Motor neuron (in vitro differentiated cells): ENCODE measurements around the gene MAST2. TPM values are rescaled to one million over a fixed set of nuclear protein-coding genes. Genes with fewer than 3 reads are reported as not detected.
A peak's percentile ranks its signal among the peaks of the same experiment; 100 is the strongest.
"Not testable (repeated sequence)": the region's sequence is repeated elsewhere in the genome, so short reads cannot be mapped to it uniquely, and the experiment has no call there.

Experiments
- ATAC-seq, 8 experiments: fragments of 200-7000 bp; cut with Tn5 transposase; replicated peaks in 6 of 8; 2 replicates each; pipeline ENCODE4 v1.8.0; 2021; ENCODE audit warnings: mild to moderate bottlenecking in 8 of 8, moderate library complexity in 8 of 8
- H3K27ac ChIP-seq, 2 donors: fragments of 250-450 bp; sonication (Bioruptor Pico); 2 replicates each; pipeline ENCODE4 v1.9.0; 2021; ENCODE audit warnings: antibody characterized with exemption in 2 of 2, mild to moderate bottlenecking in 2 of 2, moderate library complexity in 1 of 2
- H3K4me1 ChIP-seq, 2 donors: fragments of 250-450 bp; sonication (Bioruptor Pico); replicated peaks in 1 of 2; 2 replicates each; pipeline ENCODE4 v1.6.1; 2021; ENCODE audit warnings: antibody characterized with exemption in 2 of 2, mild to moderate bottlenecking in 2 of 2, moderate library complexity in 1 of 2
- H3K4me3 ChIP-seq, 5 donors: fragments of 250-450 bp; sonication (Bioruptor Pico); 2 replicates each; pipeline ENCODE4 v1.9.0; 2021; ENCODE audit warnings: antibody characterized with exemption in 5 of 5, mild to moderate bottlenecking in 5 of 5, moderate library complexity in 4 of 5
- WGBS, 10 experiments: fragments of 450-650 bp; shearing (Covaris generic); methylation state at CpG; one replicate each; pipeline ENCODE4 v1.0.0; 2022; 5-methylcytosine and 5-hydroxymethylcytosine counted together
- in situ Hi-C, 9 experiments: fragments of 400-800 bp; cut with MboI; loops; one replicate each; pipeline ENCODE4 v1.15.0; 2021; ENCODE audit warnings: low sequenced_read_pairs in 9 of 9, low pct_unique_long_range_greater_than_20kb in 2 of 9; ENCODE audit not compliant: unreplicated experiment in 9 of 9
- total RNA-seq, 8 experiments: library from RNA; unstranded; fragments of 300-600 nt; gene quantifications; 2 replicates each; pipeline versions ENCODE4 v1.2.3 to v1.2.4, GENCODE V29; 2022

Gene MAST2
- total RNA-seq, 8 experiments from 2014 or later: 17.8 to 50.0 (median 31.7) TPM

DNA sequence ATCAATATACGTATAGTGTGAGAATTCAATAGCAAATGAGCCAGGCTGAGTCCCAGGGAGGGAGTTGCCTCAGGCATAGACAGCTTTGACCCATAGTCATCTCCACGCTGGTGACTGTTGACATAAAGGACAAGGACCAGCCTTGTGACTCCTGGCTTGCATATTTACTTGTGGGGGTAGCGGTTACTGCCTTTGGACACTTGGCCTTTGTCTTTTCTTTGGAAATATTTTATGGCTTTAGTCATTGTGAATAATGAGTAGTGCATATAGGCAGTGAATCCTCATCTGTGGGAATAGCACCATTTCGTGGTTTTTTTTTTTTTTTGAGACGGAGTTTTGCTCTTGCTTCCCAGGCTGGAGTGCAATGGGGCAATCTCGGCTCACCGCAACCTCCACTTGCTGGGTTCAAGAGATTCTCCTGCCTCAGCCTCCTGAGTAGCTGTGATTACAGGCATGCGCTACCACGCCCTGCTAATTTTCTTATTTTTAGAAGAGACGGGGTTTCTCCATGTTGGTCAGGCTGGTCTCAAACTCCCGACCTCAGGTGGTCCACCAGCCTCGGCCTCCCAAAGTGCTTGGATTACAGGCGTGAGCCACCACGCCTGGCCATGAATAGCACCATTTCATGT, 68.9 kb downstream of the MAST2 start:
- WGBS, 10 experiments: 46 to 100% (median 85%) methylated on average over 1 to 12 of the region's 14 CpGs; no CpG with 5 or more reads in 1 of the 10 experiments
- H3K4me1 ChIP-seq, in situ Hi-C loops, H3K4me3 ChIP-seq, H3K27ac ChIP-seq: not testable (repeated sequence)
- ATAC-seq: peak in 6 of 8 experiments; percentile 14 to 94 (median 34)

DNA sequence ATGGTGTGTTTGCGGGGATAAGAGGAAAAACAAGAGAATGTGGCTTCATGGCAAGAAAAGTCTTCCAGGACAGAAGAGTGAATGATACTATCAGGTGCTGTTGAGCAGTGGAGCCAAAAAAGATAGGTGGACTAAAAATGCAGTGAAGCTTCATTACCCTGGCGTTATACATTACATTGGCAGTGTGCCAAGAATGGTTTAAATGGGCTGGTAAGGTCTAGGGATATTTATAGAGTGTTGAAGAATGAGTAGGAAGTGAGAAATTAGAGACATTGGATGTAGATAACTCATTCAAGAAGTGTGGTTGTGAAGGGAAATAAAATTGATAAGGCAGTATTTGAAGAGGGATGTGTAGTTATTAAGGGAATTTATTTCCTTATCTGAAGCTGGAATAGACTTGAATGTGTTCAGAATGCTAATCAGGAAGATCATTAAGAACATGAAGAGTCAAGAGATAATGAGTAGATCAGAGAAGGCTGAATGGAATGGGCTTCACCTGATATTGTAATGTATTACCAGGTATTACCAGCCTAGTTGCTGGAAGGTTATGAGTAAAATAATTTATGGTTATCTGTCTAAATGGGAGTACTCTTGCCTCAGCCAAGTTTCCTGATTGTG, 72.7 kb downstream of the MAST2 start:
- no peak overlapping the region for H3K4me3 ChIP-seq
- peaks cover 5% of the 10 kb centered on the region in 2 donors for H3K4me1 ChIP-seq
- 56 to 100% (median 70%) methylated on average over 1 to 2 of the region's 2 CpGs for WGBS, 10 experiments
- in situ Hi-C loops: no loop called here
- H3K27ac ChIP-seq: no peak overlapping the region
- ATAC-seq: peak in 3 of 8 experiments; percentile 18 to 91 (median 67)

DNA sequence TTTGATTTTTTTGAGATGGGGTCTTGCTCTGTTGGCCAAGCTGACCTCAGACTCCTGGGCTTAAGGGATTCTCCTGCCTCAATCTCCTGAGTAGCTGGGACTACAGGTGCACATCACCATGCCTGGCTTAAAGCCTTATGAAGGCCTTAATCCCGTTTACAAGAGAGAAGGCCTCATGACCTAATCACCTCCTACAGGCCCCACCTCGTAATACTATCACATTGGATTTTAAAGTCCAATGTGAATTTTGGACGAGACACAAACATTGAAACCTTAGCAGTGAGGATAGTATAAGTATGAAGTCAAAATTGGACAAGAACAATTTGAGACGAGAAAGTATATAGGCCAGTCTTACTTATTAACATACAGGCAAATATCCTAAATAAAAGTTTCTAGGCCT, 73.9 kb downstream of the MAST2 start:
- H3K4me3 ChIP-seq: no peak overlapping the region
- no peak overlapping the region for H3K27ac ChIP-seq
- ATAC-seq: no peak
- 67 to 100% (median 95%) methylated on average over 1 to 4 of the region's 4 CpGs for WGBS, 10 experiments
- peaks cover 0 to 5% of the 10 kb centered on the region in 2 donors for H3K4me1 ChIP-seq
- in situ Hi-C loops: no loop called here

DNA sequence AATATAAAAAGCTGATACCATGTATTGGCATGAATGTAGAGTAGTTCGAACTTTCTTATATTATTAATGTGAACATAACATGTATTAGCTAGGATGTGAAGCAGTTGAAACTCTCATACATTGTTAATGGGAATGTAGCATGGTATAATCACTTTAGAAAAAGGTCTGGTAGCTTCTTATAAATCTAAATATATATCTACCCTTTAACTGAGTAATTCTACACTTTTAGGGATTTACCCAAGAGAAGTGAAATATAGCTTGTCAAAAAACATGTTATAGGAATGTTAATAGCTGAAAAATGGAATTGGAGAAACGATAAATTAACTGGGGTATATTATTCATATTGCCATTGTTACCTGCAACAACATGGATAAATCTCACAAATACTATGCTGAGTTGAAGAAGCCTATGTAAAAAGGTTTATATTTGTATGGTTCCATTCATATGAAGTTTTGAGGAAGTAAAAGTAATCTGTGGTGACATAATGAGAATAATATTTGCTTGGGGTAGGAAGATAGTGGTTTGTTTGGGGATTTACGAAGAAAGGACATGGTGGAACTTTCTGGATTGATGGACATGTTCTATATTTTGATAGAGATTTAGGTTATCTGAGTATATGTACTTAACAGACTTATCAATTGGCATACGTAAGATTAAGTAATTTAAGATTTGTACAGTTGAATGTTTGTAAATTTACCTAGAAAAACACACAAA, 76.6 kb downstream of the MAST2 start:
- 83 to 100% (median 96%) methylated on average over 2 to 4 of the region's 4 CpGs for WGBS, 10 experiments
- Histone ChIP-seq H3K27ac (no peak overlapping the region), H3K4me1 (peaks cover 0 to 5% of the 10 kb centered on the region in 2 donors), H3K4me3 (no peak overlapping the region)
- in situ Hi-C loops: no loop called here
- ATAC-seq: no peak

DNA sequence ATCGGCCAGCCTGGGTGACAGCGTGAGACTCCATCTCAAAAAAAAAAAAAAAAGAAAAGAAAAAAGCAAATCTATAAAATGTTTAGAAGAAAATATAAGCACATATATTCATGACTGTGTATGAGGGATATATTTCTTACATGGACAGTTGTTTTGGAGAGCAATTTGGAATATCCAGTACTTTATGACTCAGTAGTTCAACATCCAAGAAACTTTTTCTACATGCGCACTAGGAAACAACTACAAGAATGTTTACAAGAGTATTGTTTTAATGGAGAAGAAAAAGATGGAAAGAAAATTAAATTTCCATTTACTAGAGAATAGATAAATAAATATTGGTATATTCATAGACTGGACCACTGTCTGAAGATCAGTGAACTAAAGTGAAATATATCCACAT, 77.5 kb downstream of the MAST2 start:
- peaks cover 0 to 5% of the 10 kb centered on the region in 2 donors for H3K4me1 ChIP-seq
- no peak overlapping the region for H3K4me3 ChIP-seq
- WGBS, 10 experiments: 17 to 100% (median 96%) methylated on average over 1 to 3 of the region's 3 CpGs; no CpG with 5 or more reads in 1 of the 10 experiments
- H3K27ac ChIP-seq: no peak overlapping the region
- in situ Hi-C loops: no loop called here
- no peak for ATAC-seq

DNA sequence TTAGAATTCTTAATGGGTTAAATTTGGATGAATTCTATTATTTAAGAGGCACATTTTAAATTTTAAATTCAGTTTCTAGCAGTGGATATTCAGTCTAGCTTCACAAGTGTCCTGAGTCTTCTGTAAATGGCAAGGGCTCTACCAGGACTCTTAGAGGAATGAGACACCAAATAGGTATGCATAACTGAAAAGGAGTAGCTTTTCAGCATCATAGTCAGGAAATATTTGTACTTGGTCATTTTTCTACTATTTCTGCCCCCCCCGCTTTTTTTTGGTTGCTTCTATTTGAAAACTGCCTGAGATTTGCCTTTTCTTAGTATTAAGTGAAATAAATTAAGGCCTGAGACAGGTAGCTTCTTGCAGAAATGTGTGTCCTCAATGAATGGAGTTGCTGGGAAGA, 80.2 kb downstream of the MAST2 start:
- H3K4me3 ChIP-seq: no peak overlapping the region
- H3K4me1 ChIP-seq: peaks cover 0 to 3% of the 10 kb centered on the region in 2 donors
- in situ Hi-C loops: no loop called here
- ATAC-seq: no peak
- 20 to 57% methylated on average over 1 of the region's 1 CpG; no CpG with 5 or more reads in 8 of the 10 experiments for WGBS, 10 experiments
- no peak overlapping the region for H3K27ac ChIP-seq

DNA sequence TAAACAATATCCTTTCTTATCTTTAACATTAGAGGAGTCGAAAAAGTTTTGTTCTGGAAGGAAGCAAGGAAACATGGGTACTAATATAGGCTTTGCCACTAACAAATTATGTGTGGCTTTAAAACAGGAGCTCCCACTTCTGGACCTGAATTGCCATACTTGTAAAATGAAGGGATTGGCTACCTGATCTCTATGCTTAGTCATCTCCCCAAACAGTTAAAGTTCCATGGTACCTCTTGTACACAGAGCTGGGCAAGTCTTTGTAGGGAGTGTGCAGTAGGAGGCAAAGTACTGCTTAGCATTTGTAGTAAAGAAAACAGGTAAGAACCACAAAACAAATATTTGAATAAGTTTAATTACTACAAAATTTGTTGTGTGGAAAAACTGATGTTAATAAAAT, 81.3 kb downstream of the MAST2 start:
- peak in 1 of 8 experiments; percentile 20 for ATAC-seq
- 88 to 100% (median 100%) methylated on average over 1 of the region's 1 CpG; no CpG with 5 or more reads in 4 of the 10 experiments for WGBS, 10 experiments
- Histone ChIP-seq H3K4me1 (peaks cover 0 to 3% of the 10 kb centered on the region in 2 donors), H3K27ac (no peak overlapping the region), H3K4me3 (no peak overlapping the region)
- in situ Hi-C loops: no loop called here

DNA sequence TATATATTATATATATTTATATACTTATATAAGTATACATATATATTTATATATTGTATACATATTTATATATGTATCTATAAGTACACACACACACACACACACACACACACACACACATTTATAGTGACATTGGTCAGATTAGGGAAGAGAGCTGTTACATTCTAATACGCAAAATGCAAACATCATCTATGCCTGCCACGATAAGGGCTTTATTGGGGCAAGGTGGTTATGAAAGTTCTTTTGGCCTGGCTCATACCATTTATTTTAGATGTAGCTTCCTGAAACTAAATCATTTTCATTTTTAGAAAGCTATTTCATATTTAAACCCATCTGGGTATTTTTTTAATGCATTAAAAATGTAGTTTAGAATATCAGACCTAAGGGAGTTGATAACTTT, 82.8 kb downstream of the MAST2 start:
- Histone ChIP-seq H3K4me1 (peaks cover 0 to 3% of the 10 kb centered on the region in 2 donors), H3K27ac (no peak overlapping the region), H3K4me3 (no peak overlapping the region)
- ATAC-seq: no peak
- 50 to 100% (median 88%) methylated on average over 1 to 2 of the region's 2 CpGs; no CpG with 5 or more reads in 1 of the 10 experiments for WGBS, 10 experiments
- in situ Hi-C loops: no loop called here

DNA sequence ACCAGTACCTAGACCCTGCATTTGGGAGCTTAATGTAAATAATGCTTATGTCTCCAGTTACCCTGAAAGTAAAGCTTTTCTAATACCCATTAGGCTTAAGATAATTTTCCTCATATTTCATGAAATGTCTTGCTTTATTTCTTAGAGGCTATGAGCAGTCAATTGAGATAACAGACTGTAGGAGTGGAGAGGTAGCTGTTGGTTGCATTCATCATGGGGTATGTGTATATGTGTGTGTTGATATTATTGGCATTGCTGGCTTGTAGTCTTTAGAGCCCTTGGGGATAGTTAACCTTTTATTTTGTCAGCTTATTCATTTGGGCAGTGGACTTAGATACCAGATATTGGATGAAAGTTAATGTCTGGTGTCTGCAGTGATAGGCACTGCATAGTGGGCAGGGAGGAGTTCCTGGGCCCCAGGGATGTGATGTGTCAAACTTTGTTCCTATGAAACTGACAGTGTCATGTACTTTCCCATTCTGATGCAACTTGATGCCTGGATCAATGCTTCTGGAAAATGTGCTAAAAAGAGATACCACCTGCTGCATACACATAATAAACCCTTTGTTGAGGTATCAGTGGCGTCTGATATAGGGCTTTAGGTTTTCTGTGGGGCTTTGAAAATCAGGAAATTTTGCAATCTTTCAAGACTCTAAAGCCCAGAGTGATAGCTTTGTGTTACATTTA, 83.9 kb downstream of the MAST2 start:
- Histone ChIP-seq H3K4me1 (peaks cover 0 to 3% of the 10 kb centered on the region in 2 donors), H3K27ac (no peak overlapping the region), H3K4me3 (no peak overlapping the region)
- in situ Hi-C loops: no loop called here
- WGBS, 10 experiments: 83 to 100% (median 92%) methylated on average over 1 of the region's 1 CpG; no CpG with 5 or more reads in 7 of the 10 experiments
- ATAC-seq: no peak

DNA sequence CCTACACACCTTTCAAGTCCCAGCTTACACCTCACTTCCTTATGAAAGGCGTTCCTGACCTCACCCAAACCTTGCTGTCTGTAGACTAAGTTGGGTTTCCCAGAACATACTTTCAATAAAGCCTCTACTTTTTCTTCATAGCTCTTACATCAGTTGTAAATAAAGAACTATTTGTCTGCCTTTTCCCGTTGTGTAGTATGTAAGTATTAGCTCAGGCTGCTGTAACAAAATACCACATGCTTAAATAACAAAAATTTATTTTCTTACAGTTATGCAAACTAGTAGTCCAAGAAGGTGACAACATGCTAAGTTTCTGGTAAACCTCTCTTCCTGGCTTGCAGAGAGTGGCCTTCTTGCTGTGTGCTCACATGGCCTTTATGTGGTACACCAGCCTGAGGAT, 86.7 kb downstream of the MAST2 start:
- Histone ChIP-seq H3K4me3 (no peak overlapping the region), H3K27ac (no peak overlapping the region), H3K4me1 (peaks cover 0 to 3% of the 10 kb centered on the region in 2 donors)
- ATAC-seq: no peak
- in situ Hi-C loops: no loop called here
- 91 to 100% (median 100%) methylated on average over 1 to 2 of the region's 2 CpGs for WGBS, 10 experiments

DNA sequence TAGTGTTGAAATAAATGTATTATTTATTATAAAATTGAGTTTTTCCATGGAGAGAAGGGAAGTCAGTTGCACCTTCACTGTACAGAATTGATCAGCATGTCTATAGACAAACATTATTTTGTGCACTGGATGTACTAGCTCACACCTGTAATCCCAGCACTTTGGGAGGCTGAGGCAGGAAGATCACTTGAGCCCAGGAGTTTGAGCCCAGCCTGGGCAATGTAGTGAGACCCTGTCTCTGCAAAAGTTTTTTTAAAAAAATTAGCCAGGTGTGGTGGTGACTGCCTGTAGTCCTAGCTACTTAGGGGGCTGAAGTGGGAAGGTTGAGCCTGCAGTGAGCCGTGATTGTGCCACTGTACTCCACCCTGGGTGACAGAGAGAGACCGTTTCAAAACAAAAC, 87.7 kb downstream of the MAST2 start:
- no peak overlapping the region for H3K4me3 ChIP-seq
- 84 to 100% (median 93%) methylated on average over 2 of the region's 2 CpGs; no CpG with 5 or more reads in 4 of the 10 experiments for WGBS, 10 experiments
- no peak overlapping the region for H3K27ac ChIP-seq
- in situ Hi-C loops: no loop called here
- no peak for ATAC-seq
- peaks cover 0 to 3% of the 10 kb centered on the region in 2 donors for H3K4me1 ChIP-seq

DNA sequence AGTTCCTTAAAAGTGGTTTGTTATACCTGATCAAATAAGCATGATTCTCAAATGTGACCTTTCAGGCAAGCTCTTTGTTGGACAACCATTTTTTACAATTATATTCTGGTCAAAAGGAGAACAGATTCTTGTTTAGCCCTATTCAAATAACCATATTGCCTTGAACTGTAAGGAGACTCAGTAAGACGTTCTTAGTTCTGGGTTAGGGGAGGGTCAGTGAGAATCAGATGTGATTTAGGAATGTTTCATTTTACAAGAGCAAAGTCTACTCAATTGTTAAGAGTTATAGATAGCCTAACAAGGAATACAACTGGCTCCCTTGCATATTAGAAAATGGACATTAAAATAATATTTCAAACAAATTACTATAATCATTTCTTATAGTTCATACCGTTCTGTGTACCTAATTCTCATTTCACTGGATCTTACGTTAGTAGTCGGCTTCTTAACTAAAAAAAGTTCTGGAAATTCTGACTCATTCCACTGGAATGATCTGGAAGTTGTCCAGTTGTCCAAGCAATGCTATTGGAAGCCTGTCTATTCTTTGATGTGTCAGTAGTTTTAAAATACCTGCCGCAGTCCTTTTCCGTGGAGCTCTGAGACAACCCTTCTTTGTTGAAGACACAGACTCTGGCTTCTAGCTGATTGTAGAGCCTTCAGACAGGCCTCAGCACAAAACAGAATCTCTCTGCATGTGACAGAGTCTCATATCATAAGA, 88.8 kb downstream of the MAST2 start:
- Histone ChIP-seq H3K27ac (no peak overlapping the region), H3K4me3 (no peak overlapping the region), H3K4me1 (peaks cover 0 to 2% of the 10 kb centered on the region in 2 donors)
- in situ Hi-C loops: no loop called here
- peak in 6 of 8 experiments; percentile 19 to 89 (median 54) for ATAC-seq
- 0 to 100% (median 81%) methylated on average over 1 to 6 of the region's 6 CpGs for WGBS, 10 experiments
